GM12872 (cell line): ENCODE data around the gene LILRA5.

Source experiments
- TF ChIP-seq, protein P1 (sequence below): IDR thresholded peaks from 3 replicates; pipeline ENCODE4 v1.5.1; 2011; ENCODE audit warnings: low read depth, mild to moderate bottlenecking, low read length, moderate library complexity; ENCODE audit not compliant: insufficient read depth

LILRA5 gene

DNA sequence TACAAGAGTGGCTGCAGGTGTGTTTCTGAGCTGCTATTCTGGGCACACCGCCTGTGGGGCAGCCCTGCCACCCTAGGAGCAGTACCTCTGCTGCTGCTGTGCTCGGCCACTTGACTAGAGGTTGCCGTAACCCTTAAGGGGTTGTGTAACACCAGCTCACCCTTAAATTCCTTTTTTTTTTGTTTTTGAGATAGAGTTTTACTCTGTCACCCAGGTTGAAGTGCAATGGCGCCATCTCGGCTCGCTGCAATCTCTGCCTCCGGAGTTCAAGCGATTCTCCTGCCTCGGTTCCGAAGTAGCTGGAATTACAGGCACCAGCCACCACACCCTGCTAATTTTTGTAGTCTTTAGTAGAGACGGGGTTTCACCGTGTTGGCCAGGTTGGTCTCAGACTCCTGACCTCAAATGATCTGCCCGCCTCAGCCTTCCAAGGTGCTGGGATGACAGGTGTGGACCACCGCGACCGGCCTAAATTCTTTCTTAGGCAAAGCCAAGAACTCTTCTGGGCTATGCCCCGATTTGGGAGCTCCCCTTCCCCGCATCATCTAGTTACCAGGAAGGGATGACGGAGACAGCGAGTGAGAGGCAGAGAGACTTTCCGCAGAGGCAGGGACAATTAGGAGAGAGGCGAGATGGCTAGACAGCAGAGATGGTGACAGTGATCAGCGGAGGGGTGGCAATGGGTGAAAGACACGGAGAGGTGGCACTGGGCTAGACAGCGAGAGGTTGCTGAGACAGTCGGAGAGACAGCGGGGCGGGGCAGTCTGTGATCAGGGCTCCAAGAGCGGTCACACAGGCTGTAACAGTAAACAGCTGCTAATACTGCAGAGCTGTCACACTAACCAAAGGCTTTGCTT lies 4.4 kb upstream of the LILRA5 start:
- TF ChIP-seq, protein P1, sequence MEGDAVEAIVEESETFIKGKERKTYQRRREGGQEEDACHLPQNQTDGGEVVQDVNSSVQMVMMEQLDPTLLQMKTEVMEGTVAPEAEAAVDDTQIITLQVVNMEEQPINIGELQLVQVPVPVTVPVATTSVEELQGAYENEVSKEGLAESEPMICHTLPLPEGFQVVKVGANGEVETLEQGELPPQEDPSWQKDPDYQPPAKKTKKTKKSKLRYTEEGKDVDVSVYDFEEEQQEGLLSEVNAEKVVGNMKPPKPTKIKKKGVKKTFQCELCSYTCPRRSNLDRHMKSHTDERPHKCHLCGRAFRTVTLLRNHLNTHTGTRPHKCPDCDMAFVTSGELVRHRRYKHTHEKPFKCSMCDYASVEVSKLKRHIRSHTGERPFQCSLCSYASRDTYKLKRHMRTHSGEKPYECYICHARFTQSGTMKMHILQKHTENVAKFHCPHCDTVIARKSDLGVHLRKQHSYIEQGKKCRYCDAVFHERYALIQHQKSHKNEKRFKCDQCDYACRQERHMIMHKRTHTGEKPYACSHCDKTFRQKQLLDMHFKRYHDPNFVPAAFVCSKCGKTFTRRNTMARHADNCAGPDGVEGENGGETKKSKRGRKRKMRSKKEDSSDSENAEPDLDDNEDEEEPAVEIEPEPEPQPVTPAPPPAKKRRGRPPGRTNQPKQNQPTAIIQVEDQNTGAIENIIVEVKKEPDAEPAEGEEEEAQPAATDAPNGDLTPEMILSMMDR = no peak

DNA sequence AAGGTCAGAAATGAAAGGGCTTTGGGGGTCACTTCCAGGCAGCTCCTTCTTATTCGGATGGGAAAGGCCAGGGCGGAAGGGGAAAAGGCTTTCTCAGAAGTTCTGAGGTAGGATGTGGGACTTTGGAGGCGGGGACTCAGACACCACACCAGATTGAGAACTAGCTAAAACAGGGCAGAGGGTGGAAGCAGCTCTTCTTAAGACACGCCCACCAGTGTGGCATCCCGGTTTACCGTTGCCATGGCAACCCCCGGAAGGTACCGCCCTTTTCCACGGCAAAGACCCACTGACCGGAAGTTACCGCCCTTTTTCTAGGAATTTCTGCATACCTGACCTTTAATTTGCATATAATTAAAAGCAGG lies 3.8 kb upstream of the LILRA5 start:
- TF ChIP-seq, protein P1 = no peak

DNA sequence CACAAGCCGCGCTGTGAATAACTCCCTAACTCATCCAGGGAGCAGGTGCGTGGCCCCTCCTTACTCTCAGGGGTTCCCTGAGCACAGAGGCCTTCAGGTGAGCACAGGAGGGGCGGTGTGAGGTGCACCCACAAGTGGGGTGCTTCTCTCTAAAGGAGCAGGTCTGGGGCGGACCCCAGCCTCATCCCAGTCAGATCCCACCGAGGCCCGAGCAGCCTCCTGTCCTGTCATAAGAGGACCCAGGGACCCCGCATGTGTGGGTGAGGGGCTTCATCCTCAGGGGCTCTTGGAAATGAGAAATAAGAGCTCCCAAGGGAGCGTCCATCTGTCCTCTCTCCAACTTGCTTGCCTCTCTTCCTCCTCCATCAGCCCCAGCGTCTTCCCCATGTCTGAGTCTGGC lies 3.0 kb upstream of the LILRA5 start:
- TF ChIP-seq, protein P1 = no peak

DNA sequence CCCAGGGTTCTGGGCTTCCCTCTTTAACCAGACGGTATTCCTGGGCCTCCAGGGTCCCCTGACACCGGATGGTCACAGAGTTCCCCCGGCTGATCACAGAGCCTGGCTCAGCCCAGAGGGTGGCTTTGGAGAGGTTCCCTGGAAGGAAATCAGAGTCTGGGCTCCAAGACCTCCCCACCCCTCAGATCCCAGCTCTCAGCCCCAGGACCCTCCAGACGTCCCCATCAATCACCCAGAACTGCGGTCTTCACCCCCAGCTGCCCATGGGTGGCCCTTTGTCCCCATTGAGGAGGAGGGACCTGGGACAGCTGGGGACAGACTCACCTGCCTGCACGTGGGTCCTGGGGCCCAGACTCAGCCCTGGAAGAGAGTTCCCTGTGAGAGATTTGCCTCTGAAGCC lies 955 bp downstream of the LILRA5 start:
- TF ChIP-seq, protein P1 = no peak

DNA sequence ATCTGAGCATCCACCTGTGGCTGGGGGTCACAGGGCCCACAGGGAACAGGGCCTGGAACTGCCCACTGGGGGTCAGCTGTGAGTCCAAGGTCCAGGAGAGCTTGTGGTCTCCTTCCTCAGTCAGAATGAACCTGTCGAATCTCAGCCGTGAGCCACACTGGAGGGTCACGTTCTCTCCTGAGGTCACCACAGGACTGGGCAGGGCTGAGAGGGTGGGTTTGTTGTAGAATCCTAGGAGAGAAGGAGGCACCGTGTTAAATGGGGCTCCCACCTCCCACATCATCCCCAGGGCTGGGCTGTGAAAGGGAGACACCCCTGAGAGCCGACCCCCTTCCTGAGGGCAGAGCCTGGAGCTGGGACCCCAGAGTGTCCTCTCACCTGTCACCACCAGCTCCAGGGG lies 1.5 kb downstream of the LILRA5 start:
- TF ChIP-seq, protein P1 = no peak

DNA sequence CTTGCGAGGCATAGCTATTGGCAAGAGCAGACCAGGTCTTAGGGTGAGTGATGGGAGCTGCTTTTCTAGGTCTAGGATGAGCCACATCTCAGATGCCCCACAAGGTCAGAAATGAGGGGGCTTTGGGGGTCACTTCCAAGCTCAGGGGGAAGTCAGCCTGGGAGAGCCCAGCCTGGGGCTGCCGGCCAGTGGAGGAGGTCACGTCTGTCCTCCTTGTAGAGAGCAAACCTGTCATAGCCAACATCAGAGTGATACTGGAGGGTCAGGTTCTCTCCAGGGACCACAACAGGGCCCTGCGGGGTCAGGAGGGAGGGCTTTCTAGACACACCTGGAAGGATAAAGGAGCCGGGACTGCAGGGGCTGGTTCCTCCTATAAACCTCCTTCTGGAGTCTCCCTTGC lies 2.4 kb downstream of the LILRA5 start:
- TF ChIP-seq, protein P1 = no peak

DNA sequence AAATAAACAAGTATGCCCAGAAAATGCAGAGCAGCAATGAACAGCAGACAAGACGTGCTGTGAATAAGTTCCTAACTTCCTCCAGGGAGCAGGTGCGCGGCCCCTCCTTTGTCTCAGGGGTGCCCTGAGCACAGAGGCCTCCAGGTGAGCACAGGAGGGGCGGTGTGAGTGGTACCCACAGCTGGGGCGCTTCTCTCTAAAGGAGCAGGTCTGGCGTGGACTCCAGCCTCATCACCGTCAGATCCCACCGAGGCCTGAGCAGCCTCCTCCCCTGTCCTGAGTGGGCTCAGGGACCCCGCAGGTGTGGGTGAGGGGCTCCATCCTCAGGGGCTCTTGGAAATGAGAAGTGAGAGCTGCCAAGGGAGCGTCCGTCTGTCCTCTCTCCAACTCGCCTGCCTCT lies 3.2 kb downstream of the LILRA5 start:
- TF ChIP-seq, protein P1 = no peak
